DND-41 (cell line): ENCODE data around the gene LTBP1.

Experiments used
- EZH2 ChIP-seq: IDR thresholded peaks from 3 replicates; pipeline ENCODE4 v1.6.1; 2012; ENCODE audit warnings: borderline replicate concordance, low read depth, mild to moderate bottlenecking, moderate library complexity, low read length, inconsistent platforms; ENCODE audit not compliant: severe bottlenecking
- TF ChIP-seq, protein P1 (sequence below): IDR thresholded peaks from 2 replicates; pipeline ENCODE4 v1.5.1; 2012; ENCODE audit warnings: borderline replicate concordance, low read length, moderate library complexity, mild to moderate bottlenecking; ENCODE audit not compliant: poor library complexity, severe bottlenecking; ENCODE audit errors: extremely low read depth

- TF ChIP-seq, protein P1, sequence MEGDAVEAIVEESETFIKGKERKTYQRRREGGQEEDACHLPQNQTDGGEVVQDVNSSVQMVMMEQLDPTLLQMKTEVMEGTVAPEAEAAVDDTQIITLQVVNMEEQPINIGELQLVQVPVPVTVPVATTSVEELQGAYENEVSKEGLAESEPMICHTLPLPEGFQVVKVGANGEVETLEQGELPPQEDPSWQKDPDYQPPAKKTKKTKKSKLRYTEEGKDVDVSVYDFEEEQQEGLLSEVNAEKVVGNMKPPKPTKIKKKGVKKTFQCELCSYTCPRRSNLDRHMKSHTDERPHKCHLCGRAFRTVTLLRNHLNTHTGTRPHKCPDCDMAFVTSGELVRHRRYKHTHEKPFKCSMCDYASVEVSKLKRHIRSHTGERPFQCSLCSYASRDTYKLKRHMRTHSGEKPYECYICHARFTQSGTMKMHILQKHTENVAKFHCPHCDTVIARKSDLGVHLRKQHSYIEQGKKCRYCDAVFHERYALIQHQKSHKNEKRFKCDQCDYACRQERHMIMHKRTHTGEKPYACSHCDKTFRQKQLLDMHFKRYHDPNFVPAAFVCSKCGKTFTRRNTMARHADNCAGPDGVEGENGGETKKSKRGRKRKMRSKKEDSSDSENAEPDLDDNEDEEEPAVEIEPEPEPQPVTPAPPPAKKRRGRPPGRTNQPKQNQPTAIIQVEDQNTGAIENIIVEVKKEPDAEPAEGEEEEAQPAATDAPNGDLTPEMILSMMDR, result no peak
- no peak for TF ChIP-seq EZH2
Measured at GRCh38 chr2:33278245-33278943, 331.6 kb downstream of the LTBP1 start.
